ENCODE measurements around the gene FAM72C.
"Not testable (repeated sequence)": the region's sequence is repeated elsewhere in the genome, so short reads cannot be mapped to it uniquely, and the experiment has no call there.

DNA sequence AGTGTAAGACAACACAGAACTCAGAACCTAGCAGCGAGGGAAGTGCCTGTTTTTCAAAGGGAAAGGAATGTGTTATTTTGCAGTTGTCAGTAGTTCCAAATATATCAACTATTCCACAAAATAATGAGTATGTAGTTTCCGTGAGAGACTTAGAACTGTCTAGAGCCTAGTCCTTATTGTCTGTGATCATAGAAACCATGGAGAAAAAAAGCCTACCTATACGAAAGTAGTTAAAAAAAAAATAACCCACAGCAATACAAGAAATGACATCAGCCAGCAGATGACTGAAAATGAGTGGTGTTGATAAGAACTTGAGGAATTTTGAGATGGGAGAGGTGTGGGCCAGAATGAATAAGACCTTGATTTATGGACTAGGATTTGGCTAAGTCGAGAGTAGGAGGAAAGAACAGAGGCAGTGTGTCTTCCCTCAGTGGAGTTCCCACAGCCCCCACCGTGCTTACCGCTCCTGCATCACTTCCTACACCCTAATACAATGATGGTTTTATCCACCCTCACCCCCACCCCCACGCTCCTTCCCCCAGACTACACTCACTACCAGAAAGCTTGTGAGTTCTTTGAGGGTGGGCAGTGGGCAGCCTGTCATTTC lies 21.6 kb upstream of the FAM72C start:
- not testable (repeated sequence) for TF ChIP-seq EZH2 (IDR thresholded peaks at IDR 0.05; ENCODE audit: borderline replicate concordance, insufficient read depth, low read length, poor library complexity, severe bottlenecking); POLR2AphosphoS5 (IDR thresholded peaks at IDR 0.05)
- TF ChIP-seq, protein P1, sequence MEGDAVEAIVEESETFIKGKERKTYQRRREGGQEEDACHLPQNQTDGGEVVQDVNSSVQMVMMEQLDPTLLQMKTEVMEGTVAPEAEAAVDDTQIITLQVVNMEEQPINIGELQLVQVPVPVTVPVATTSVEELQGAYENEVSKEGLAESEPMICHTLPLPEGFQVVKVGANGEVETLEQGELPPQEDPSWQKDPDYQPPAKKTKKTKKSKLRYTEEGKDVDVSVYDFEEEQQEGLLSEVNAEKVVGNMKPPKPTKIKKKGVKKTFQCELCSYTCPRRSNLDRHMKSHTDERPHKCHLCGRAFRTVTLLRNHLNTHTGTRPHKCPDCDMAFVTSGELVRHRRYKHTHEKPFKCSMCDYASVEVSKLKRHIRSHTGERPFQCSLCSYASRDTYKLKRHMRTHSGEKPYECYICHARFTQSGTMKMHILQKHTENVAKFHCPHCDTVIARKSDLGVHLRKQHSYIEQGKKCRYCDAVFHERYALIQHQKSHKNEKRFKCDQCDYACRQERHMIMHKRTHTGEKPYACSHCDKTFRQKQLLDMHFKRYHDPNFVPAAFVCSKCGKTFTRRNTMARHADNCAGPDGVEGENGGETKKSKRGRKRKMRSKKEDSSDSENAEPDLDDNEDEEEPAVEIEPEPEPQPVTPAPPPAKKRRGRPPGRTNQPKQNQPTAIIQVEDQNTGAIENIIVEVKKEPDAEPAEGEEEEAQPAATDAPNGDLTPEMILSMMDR (IDR thresholded peaks at IDR 0.05; ENCODE audit: poor library complexity, severe bottlenecking) = not testable (repeated sequence)
